ENCODE measurements around the gene TPPP.

- TF ChIP-seq ZBTB21 (CRISPR knock-in tag; IDR thresholded peaks at IDR 0.05; ENCODE audit: borderline replicate concordance) (no peak), ATF3 (CRISPR knock-in tag; conservative IDR thresholded peaks at IDR 0.05) (no peak), CTCF (IDR thresholded peaks at IDR 0.05) (no peak), MAX (CRISPR knock-in tag; IDR thresholded peaks at IDR 0.05) (no peak), ATF1 (CRISPR knock-in tag; IDR thresholded peaks at IDR 0.05) (no peak), TEAD4 (CRISPR knock-in tag; IDR thresholded peaks at IDR 0.05) (no peak), AFF4 (CRISPR knock-in tag; IDR thresholded peaks at IDR 0.05; ENCODE audit: borderline replicate concordance) (no peak), ELF4 (CRISPR knock-in tag; IDR thresholded peaks at IDR 0.05; ENCODE audit: low read depth) (no peak), SMAD3 (CRISPR knock-in tag; IDR thresholded peaks at IDR 0.05; ENCODE audit: borderline replicate concordance) (no peak)
Measured at GRCh38 chr5:659496-660263, 33.5 kb downstream of the TPPP start.
